Smooth muscle cell (in vitro differentiated cells): ENCODE measurements around the gene LIPG. TPM values are rescaled to one million over a fixed set of nuclear protein-coding genes. Genes with fewer than 3 reads are reported as not detected.
"Not testable (repeated sequence)": the region's sequence is repeated elsewhere in the genome, so short reads cannot be mapped to it uniquely, and the experiment has no call there.

Source experiments
- DNase-seq: peaks from one replicate; lab custom pipeline; 2025; ENCODE audit not compliant: unreplicated experiment; lab: John Stamatoyannopoulos, UW
- H2AFZ ChIP-seq: fragments of 200-600 bp; sonication (generic); 2 replicates; pipeline ENCODE4 v1.6.0; 2016; ENCODE audit warnings: antibody characterized with exemption, low read depth, mild to moderate bottlenecking
- H3F3A ChIP-seq: fragments of 200-600 bp; sonication (generic); 2 replicates; pipeline ENCODE4 v1.6.0; 2017; ENCODE audit warnings: antibody characterized with exemption, low read depth
- H3K27ac ChIP-seq: fragments of 200-600 bp; sonication (generic); 2 replicates; pipeline ENCODE4 v1.5.1; 2016; ENCODE audit warnings: low read depth, mild to moderate bottlenecking
- H3K27me3 ChIP-seq: fragments of 200-600 bp; sonication (generic); 2 replicates; pipeline ENCODE4 v1.6.1; 2016; ENCODE audit warnings: low read depth, mild to moderate bottlenecking
- H3K36me3 ChIP-seq: fragments of 200-600 bp; sonication (generic); 2 replicates; pipeline ENCODE4 v1.5.1; 2016; ENCODE audit warnings: low read depth
- H3K4me1 ChIP-seq: fragments of 200-600 bp; sonication (generic); 2 replicates; pipeline ENCODE4 v1.5.1; 2016; ENCODE audit warnings: low read depth
- H3K4me2 ChIP-seq: fragments of 200-600 bp; sonication (generic); 2 replicates; pipeline ENCODE4 v1.6.0; 2016; ENCODE audit warnings: mild to moderate bottlenecking
- H3K4me3 ChIP-seq: fragments of 200-600 bp; sonication (generic); 2 replicates; pipeline ENCODE4 v1.5.1; 2016; ENCODE audit warnings: mild to moderate bottlenecking
- H3K79me2 ChIP-seq: fragments of 200-600 bp; sonication (generic); 2 replicates; pipeline ENCODE4 v1.6.0; 2016; ENCODE audit warnings: low read depth, mild to moderate bottlenecking
- H3K9ac ChIP-seq: fragments of 200-600 bp; sonication (generic); 2 replicates; pipeline ENCODE4 v1.6.0; 2016; ENCODE audit warnings: low read depth
- H3K9me3 ChIP-seq: fragments of 200-600 bp; sonication (generic); replicated peaks from 2 replicates; pipeline ENCODE4 v1.5.1; 2016; ENCODE audit warnings: low read depth
- H4K20me1 ChIP-seq: fragments of 200-600 bp; sonication (generic); 2 replicates; pipeline ENCODE4 v1.6.0; 2016; ENCODE audit warnings: low read depth
- CTCF ChIP-seq: fragments of 200-600 bp; sonication (generic); IDR thresholded peaks from 2 replicates; pipeline ENCODE4 v1.5.1; 2017; ENCODE audit warnings: borderline replicate concordance, mild to moderate bottlenecking, antibody characterized with exemption; ENCODE audit not compliant: insufficient read depth, poor library complexity, severe bottlenecking
- WGBS: methylation state at CpG from one replicate; pipeline ENCODE4 v1.1.7; 2016; ENCODE audit warnings: low lambda C conversion rate; 5-methylcytosine and 5-hydroxymethylcytosine counted together
- polyA plus RNA-seq: library from polyadenylated mRNA; unstranded; fragments of >200 nt; fragmentation: Nextera tagmentation; extraction: Ambion mirVana; gene quantifications from 2 replicates; pipeline ENCODE4 v1.2.1, GENCODE V29; 2016
- total RNA-seq: library from RNA; depleted of rRNA; stranded (reverse); fragments of >200 nt; gene quantifications from 2 replicates; pipeline ENCODE4 v1.2.3, GENCODE V29; 2014

Gene LIPG
- total and polyA plus RNA-seq, 2 experiments from 2014 or later: 15.3 to 25.6 TPM

- H3K27me3 ChIP-seq: no peaks in the 10 kb centered on the region
- no peaks in the 10 kb centered on the region for H3K36me3 ChIP-seq
- no peaks in the 10 kb centered on the region for H3K79me2 ChIP-seq
- no peak overlapping the region for H3K4me2 ChIP-seq
- peaks cover 6% of the 10 kb centered on the region for H3F3A ChIP-seq
- no peaks in the 10 kb centered on the region for H4K20me1 ChIP-seq
- 88% methylated on average over 7 of the region's 7 CpGs for WGBS
- H3K27ac ChIP-seq: no peak overlapping the region
- no peak for DNase-seq
- no peak overlapping the region for H3K4me3 ChIP-seq
- H3K9me3 ChIP-seq: no peaks in the 10 kb centered on the region
- H3K9ac ChIP-seq: no peak overlapping the region
- TF ChIP-seq CTCF: no peak
- no peak overlapping the region for H2AFZ ChIP-seq
- H3K4me1 ChIP-seq: peaks cover 21% of the 10 kb centered on the region
These were observed 40.5 kb upstream of the LIPG start for GRCh38 chr18:49521216-49521835.

- H2AFZ ChIP-seq, H3K4me2 ChIP-seq, H4K20me1 ChIP-seq, H3K9me3 ChIP-seq, H3K4me3 ChIP-seq, DNase-seq, H3K27me3 ChIP-seq, H3K9ac ChIP-seq, H3K27ac ChIP-seq, H3F3A ChIP-seq, H3K79me2 ChIP-seq, H3K36me3 ChIP-seq: not testable (repeated sequence)
- peaks cover 21% of the 10 kb centered on the region for H3K4me1 ChIP-seq
- 93% methylated on average over 7 of the region's 7 CpGs for WGBS
These were observed 38.2 kb upstream of the LIPG start for GRCh38 chr18:49523580-49524093.

GRCh38 chr18:49524349-49524748 lies 37.5 kb upstream of the LIPG start:
- H4K20me1 ChIP-seq: no peaks in the 10 kb centered on the region
- H3K27ac ChIP-seq: no peak overlapping the region

GRCh38 chr18:49524951-49525350 lies 36.9 kb upstream of the LIPG start:
- no peaks in the 10 kb centered on the region for H3K27me3 ChIP-seq
- no peaks in the 10 kb centered on the region for H4K20me1 ChIP-seq
- no peaks in the 10 kb centered on the region for H3F3A ChIP-seq
- no peak overlapping the region for H2AFZ ChIP-seq
- TF ChIP-seq CTCF: no peak
- no peak overlapping the region for H3K4me3 ChIP-seq
- H3K9me3 ChIP-seq: no peaks in the 10 kb centered on the region
- H3K36me3 ChIP-seq: no peaks in the 10 kb centered on the region
- 94% methylated on average over 2 of the region's 2 CpGs for WGBS
- no peak overlapping the region for H3K9ac ChIP-seq
- H3K27ac ChIP-seq: no peak overlapping the region
- peaks cover 9% of the 10 kb centered on the region for H3K4me1 ChIP-seq
- DNase-seq: no peak
- H3K79me2 ChIP-seq: no peaks in the 10 kb centered on the region
- no peak overlapping the region for H3K4me2 ChIP-seq

More at GRCh38 chr18:49524349-49524748, 37.5 kb upstream of the LIPG start:
- no peak for DNase-seq
- Histone ChIP-seq H3K36me3 (no peaks in the 10 kb centered on the region), H2AFZ (no peak overlapping the region), H3K9me3 (no peaks in the 10 kb centered on the region), H3K4me1 (peaks cover 15% of the 10 kb centered on the region), H3F3A (no peaks in the 10 kb centered on the region), H3K4me3 (no peak overlapping the region), H3K4me2 (no peak overlapping the region), H3K27me3 (no peaks in the 10 kb centered on the region), H3K9ac (no peak overlapping the region), H3K79me2 (no peaks in the 10 kb centered on the region)
- TF ChIP-seq CTCF: no peak
- 95% methylated on average over 2 of the region's 2 CpGs for WGBS
